Measurements from ENCODE around the gene VSIG10L2.

VSIG10L2 gene

DNA sequence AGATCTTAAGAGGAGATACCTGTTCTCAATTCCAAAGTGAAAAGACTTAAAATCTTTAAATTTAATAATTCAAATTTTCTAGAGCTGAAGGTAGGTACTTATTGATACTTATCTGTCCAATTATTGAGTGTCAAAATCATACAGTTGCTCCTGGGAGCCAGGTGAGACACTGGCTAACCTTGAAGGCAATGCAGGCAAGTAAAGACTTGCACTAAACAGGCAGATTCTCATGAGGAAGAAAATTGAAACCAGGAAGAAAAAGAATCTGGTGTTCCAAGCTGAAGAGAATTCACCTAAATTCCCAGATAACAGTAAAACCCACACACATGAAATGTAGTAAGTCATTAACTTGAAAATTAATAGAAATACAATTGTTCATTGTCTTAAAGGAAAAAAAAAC is 30.3 kb downstream of the VSIG10L2 start:
- Histone ChIP-seq H3K9me3 (ENCODE audit: control insufficient read depth, low read length) (no peaks in the 10 kb centered on the region), H2BK12ac (ENCODE audit: low read length in 2 of 2) (no peak overlapping the region), H3K4me1 (ENCODE audit: control insufficient read depth, insufficient read depth, low read depth, low read length) (no peaks in the 10 kb centered on the region), H3K14ac (ENCODE audit: low read length in 2 of 2) (no peak overlapping the region), H3K4me2 (ENCODE audit: low read length, poor library complexity, severe bottlenecking) (no peak overlapping the region), H2AK5ac (ENCODE audit: low read length, severe bottlenecking) (no peak overlapping the region), H3K27me3 (ENCODE audit: control insufficient read depth in 1 of 2, insufficient read depth in 1 of 2, low read length in 2 of 2) (no peaks in the 10 kb centered on the region), H3K36me3 (ENCODE audit: control insufficient read depth in 1 of 2, insufficient read depth in 2 of 2, low read depth in 1 of 2, low read length in 2 of 2) (peaks cover 0 to 88% of the 10 kb centered on the region in 2 experiments), H3K27ac (ENCODE audit: low read length, poor library complexity, severe bottlenecking) (no peak overlapping the region), H3K79me1 (replicated peaks; ENCODE audit: low read length, poor library complexity, severe bottlenecking) (no peaks in the 10 kb centered on the region), H3K23ac (ENCODE audit: low read length in 2 of 2) (no peak overlapping the region), H2AFZ (ENCODE audit: low read depth, low read length) (no peak overlapping the region), H4K8ac (ENCODE audit: low read length) (no peak overlapping the region), H3K18ac (ENCODE audit: low read depth in 1 of 2, low read length in 2 of 2) (no peak overlapping the region), H3K4ac (ENCODE audit: low read depth in 1 of 2, low read length in 2 of 2) (no peak overlapping the region), H2BK120ac (ENCODE audit: low read depth, low read length) (no peak overlapping the region), H3K4me3 (ENCODE audit: insufficient read depth in 1 of 2, low read depth in 1 of 2, low read length in 2 of 2) (no peak overlapping the region), H4K91ac (ENCODE audit: low read length) (no peak overlapping the region), H2BK5ac (ENCODE audit: low read depth, low read length, poor library complexity, severe bottlenecking) (no peak overlapping the region), H3K9ac (ENCODE audit: low read length) (no peak overlapping the region), H2BK15ac (ENCODE audit: low read depth, poor library complexity, severe bottlenecking) (no peak overlapping the region)
- no peak for DNase-seq

DNA sequence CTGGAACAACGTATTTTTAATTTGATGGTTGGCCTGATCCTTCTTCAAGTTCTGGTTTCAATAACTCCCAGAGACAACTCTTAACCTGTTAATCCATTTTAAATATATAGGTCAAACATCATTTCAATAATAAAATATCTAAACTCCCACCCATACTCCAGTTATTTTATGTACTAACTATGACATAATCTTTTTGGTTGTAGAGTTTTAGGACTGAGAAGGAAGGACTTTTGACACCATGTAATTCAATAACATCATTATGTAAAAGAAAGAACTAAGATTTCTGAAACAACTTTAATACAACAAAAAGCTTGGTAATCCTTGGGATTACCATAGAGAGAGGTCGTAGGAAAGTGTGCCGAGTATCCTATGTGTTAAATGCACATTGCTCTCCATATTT is 31.5 kb downstream of the VSIG10L2 start:
- no peak overlapping the region for H3K14ac ChIP-seq (ENCODE audit: low read length in 2 of 2)
- H3K4me2 ChIP-seq (ENCODE audit: low read length, poor library complexity, severe bottlenecking): no peak overlapping the region
- no peak overlapping the region for H2BK5ac ChIP-seq (ENCODE audit: low read depth, low read length, poor library complexity, severe bottlenecking)
- H2AFZ ChIP-seq (ENCODE audit: low read depth, low read length): no peak overlapping the region
- H3K23ac ChIP-seq (ENCODE audit: low read length in 2 of 2): no peak overlapping the region
- no peak overlapping the region for H2BK120ac ChIP-seq (ENCODE audit: low read depth, low read length)
- H3K9me3 ChIP-seq (ENCODE audit: control insufficient read depth, low read length): no peaks in the 10 kb centered on the region
- H3K4me3 ChIP-seq (ENCODE audit: insufficient read depth in 1 of 2, low read depth in 1 of 2, low read length in 2 of 2): no peak overlapping the region
- H2BK12ac ChIP-seq (ENCODE audit: low read length in 2 of 2): no peak overlapping the region
- H4K8ac ChIP-seq (ENCODE audit: low read length): no peak overlapping the region
- H3K27me3 ChIP-seq (ENCODE audit: control insufficient read depth in 1 of 2, insufficient read depth in 1 of 2, low read length in 2 of 2): no peaks in the 10 kb centered on the region
- no peaks in the 10 kb centered on the region for H3K79me1 ChIP-seq (replicated peaks; ENCODE audit: low read length, poor library complexity, severe bottlenecking)
- no peak for DNase-seq
- no peaks in the 10 kb centered on the region for H3K4me1 ChIP-seq (ENCODE audit: control insufficient read depth, insufficient read depth, low read depth, low read length)
- no peak overlapping the region for H2BK15ac ChIP-seq (ENCODE audit: low read depth, poor library complexity, severe bottlenecking)
- H3K36me3 ChIP-seq (ENCODE audit: control insufficient read depth in 1 of 2, insufficient read depth in 2 of 2, low read depth in 1 of 2, low read length in 2 of 2): peaks cover 0 to 88% of the 10 kb centered on the region in 2 experiments
- H3K9ac ChIP-seq (ENCODE audit: low read length): no peak overlapping the region
- H4K91ac ChIP-seq (ENCODE audit: low read length): no peak overlapping the region
- H3K4ac ChIP-seq (ENCODE audit: low read depth in 1 of 2, low read length in 2 of 2): no peak overlapping the region
- H2AK5ac ChIP-seq (ENCODE audit: low read length, severe bottlenecking): no peak overlapping the region
- H3K18ac ChIP-seq (ENCODE audit: low read depth in 1 of 2, low read length in 2 of 2): no peak overlapping the region
- 83% methylated on average over 1 of the region's 3 CpGs for WGBS
- no peak overlapping the region for H3K27ac ChIP-seq (ENCODE audit: low read length, poor library complexity, severe bottlenecking)

DNA sequence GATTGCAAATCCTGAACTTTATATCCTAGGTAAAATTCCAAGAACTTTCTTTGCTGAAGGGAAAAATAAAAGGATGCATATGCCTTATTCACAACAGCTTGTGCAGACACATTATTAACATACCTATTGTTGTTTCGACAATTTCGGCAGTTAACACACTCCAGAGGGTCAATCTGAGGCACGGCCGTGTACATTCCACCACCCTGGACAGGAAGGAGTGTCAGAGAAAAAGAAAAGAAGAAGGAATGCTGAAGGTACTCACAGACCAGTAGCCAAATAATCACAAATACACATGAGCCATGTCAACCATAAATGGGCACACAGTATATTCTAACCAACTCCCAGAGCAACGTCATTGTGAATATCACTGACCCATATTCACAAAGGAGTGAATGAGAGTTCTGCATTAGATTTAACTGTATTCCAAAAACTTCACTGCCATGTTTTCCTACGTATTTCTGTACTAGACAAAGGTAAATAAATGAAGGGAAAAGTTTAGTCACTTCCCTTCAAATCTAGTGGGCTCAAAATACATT is 32.4 kb downstream of the VSIG10L2 start:
- Histone ChIP-seq H3K36me3 (ENCODE audit: control insufficient read depth in 1 of 2, insufficient read depth in 2 of 2, low read depth in 1 of 2, low read length in 2 of 2) (peaks cover 0 to 90% of the 10 kb centered on the region in 2 experiments), H3K14ac (ENCODE audit: low read length in 2 of 2) (no peak overlapping the region), H2AFZ (ENCODE audit: low read depth, low read length) (no peak overlapping the region), H3K4me2 (ENCODE audit: low read length, poor library complexity, severe bottlenecking) (no peak overlapping the region), H3K23ac (ENCODE audit: low read length in 2 of 2) (no peak overlapping the region), H3K79me1 (replicated peaks; ENCODE audit: low read length, poor library complexity, severe bottlenecking) (no peaks in the 10 kb centered on the region), H2BK120ac (ENCODE audit: low read depth, low read length) (no peak overlapping the region), H3K9ac (ENCODE audit: low read length) (no peak overlapping the region), H2AK5ac (ENCODE audit: low read length, severe bottlenecking) (no peak overlapping the region), H3K27ac (ENCODE audit: low read length, poor library complexity, severe bottlenecking) (no peak overlapping the region), H3K18ac (ENCODE audit: low read depth in 1 of 2, low read length in 2 of 2) (no peak overlapping the region), H3K27me3 (ENCODE audit: control insufficient read depth in 1 of 2, insufficient read depth in 1 of 2, low read length in 2 of 2) (no peaks in the 10 kb centered on the region), H3K4ac (ENCODE audit: low read depth in 1 of 2, low read length in 2 of 2) (no peak overlapping the region), H3K4me3 (ENCODE audit: insufficient read depth in 1 of 2, low read depth in 1 of 2, low read length in 2 of 2) (no peak overlapping the region), H2BK12ac (ENCODE audit: low read length in 2 of 2) (no peak overlapping the region), H2BK5ac (ENCODE audit: low read depth, low read length, poor library complexity, severe bottlenecking) (no peak overlapping the region), H4K8ac (ENCODE audit: low read length) (no peak overlapping the region), H3K4me1 (ENCODE audit: control insufficient read depth, insufficient read depth, low read depth, low read length) (peaks cover 1% of the 10 kb centered on the region), H2BK15ac (ENCODE audit: low read depth, poor library complexity, severe bottlenecking) (no peak overlapping the region), H3K9me3 (ENCODE audit: control insufficient read depth, low read length) (no peaks in the 10 kb centered on the region), H4K91ac (ENCODE audit: low read length) (no peak overlapping the region)
- no peak for DNase-seq
- WGBS: 73% methylated on average over 5 of the region's 6 CpGs

DNA sequence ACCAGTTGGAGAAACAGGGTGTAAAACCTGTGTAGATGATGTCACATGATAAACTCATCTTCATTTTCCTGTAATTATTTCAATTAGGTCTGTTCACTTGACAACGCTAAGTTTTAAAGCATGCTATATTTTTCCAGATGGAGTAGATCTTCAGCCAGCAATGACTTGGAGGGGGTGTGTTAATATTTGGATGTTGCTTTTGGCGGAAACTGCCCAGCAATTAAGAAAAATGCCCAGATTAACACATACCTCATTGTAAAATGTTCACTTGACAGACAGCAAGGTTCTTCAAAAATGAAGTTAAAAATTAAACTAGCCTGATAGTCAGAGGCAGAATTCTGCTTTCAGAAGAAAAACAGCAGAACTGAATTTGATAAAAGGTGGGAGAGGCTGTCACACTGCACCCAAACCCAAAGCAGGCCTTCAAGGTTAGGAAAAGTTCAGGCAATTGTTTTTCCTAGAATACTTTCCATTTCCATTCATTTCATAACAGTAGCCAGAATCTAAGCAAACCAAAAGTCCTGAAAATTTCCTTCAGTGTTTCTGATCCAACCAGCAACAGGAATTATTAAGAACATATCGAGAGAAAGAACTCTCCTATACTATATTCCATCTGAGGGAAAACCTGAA is 33.0 kb downstream of the VSIG10L2 start:
- no peak overlapping the region for H3K4me3 ChIP-seq (ENCODE audit: insufficient read depth in 1 of 2, low read depth in 1 of 2, low read length in 2 of 2)
- H3K18ac ChIP-seq (ENCODE audit: low read depth in 1 of 2, low read length in 2 of 2): no peak overlapping the region
- H2BK12ac ChIP-seq (ENCODE audit: low read length in 2 of 2): no peak overlapping the region
- H4K91ac ChIP-seq (ENCODE audit: low read length): no peak overlapping the region
- H2BK15ac ChIP-seq (ENCODE audit: low read depth, poor library complexity, severe bottlenecking): no peak overlapping the region
- H3K14ac ChIP-seq (ENCODE audit: low read length in 2 of 2): no peak overlapping the region
- H2BK120ac ChIP-seq (ENCODE audit: low read depth, low read length): no peak overlapping the region
- H2BK5ac ChIP-seq (ENCODE audit: low read depth, low read length, poor library complexity, severe bottlenecking): no peak overlapping the region
- H3K27me3 ChIP-seq (ENCODE audit: control insufficient read depth in 1 of 2, insufficient read depth in 1 of 2, low read length in 2 of 2): no peaks in the 10 kb centered on the region
- no peaks in the 10 kb centered on the region for H3K9me3 ChIP-seq (ENCODE audit: control insufficient read depth, low read length)
- H3K4ac ChIP-seq (ENCODE audit: low read depth in 1 of 2, low read length in 2 of 2): no peak overlapping the region
- H2AK5ac ChIP-seq (ENCODE audit: low read length, severe bottlenecking): no peak overlapping the region
- no peak overlapping the region for H2AFZ ChIP-seq (ENCODE audit: low read depth, low read length)
- H3K36me3 ChIP-seq (ENCODE audit: control insufficient read depth in 1 of 2, insufficient read depth in 2 of 2, low read depth in 1 of 2, low read length in 2 of 2): peaks cover 0 to 92% of the 10 kb centered on the region in 2 experiments
- no peaks in the 10 kb centered on the region for H3K79me1 ChIP-seq (replicated peaks; ENCODE audit: low read length, poor library complexity, severe bottlenecking)
- no peak for DNase-seq
- H3K9ac ChIP-seq (ENCODE audit: low read length): no peak overlapping the region
- no peak overlapping the region for H4K8ac ChIP-seq (ENCODE audit: low read length)
- no peak overlapping the region for H3K4me2 ChIP-seq (ENCODE audit: low read length, poor library complexity, severe bottlenecking)
- no peak overlapping the region for H3K23ac ChIP-seq (ENCODE audit: low read length in 2 of 2)
- WGBS: 96% methylated on average over 2 of the region's 3 CpGs
- H3K4me1 ChIP-seq (ENCODE audit: control insufficient read depth, insufficient read depth, low read depth, low read length): peaks cover 3% of the 10 kb centered on the region
- H3K27ac ChIP-seq (ENCODE audit: low read length, poor library complexity, severe bottlenecking): no peak overlapping the region
